Measurements from ENCODE around the gene LRRC27.
A peak's percentile ranks its signal among the peaks of the same experiment; 100 is the strongest.

LRRC27 gene

DNA sequence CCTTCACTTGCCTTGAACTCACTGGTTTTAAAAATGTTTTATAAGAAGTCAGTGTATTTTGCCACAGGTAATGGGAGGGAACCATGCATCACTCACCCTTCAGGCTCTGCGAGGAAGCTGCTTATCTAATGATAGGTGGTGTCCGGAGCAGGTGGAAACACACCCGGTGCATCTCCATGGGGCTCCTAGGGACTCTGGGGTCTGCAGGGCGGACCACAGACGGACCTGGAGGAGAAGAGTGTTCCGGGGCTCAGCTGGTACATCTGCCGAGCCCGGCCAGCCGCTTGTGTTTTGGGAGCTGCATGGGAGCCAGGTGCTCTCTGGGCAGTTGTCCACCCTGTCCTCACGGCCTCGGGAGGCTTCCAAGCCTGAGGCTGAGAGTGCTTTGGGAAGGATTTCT lies 7.3 kb downstream of the LRRC27 start:
- no peak for DNase-seq

DNA sequence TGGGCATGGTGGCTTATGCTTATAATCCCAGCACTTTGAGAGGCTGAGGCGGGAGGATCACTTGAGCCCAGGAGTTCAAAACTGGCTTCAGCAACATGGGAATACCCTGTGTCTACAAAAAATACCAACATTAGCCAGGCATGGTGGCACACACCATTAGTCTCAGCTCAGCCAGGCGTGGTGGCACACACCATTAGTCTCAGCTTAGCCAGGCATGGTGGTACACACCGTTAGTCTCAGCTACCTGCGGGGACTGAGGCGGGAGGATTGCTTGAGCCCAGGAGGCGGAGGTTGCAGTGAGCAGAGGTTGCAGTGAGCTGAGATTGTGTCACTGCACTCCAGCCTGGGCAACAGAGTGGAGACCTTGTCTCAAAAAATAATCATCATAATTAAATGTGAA lies 9.0 kb downstream of the LRRC27 start:
- no peak for DNase-seq

DNA sequence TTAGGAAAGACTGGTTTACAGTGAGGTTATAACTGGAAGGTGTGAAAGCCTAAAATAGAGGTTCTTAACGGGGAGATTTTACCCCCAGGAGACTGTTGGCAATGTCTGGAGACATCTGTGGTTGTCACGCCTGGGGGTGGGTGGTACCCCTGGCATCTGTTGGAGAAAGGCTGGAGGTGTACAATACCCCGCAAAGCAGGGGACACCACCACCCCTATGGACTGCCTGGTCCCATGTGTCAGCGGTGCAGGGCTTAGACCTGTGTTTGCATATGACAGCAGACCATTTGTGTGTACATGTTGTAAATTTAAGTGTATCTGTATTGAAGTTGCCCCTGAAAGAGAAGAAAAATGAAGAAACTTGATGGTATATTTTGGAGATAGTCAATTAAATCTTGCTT lies 9.8 kb downstream of the LRRC27 start:
- DNase-seq = no peak

DNA sequence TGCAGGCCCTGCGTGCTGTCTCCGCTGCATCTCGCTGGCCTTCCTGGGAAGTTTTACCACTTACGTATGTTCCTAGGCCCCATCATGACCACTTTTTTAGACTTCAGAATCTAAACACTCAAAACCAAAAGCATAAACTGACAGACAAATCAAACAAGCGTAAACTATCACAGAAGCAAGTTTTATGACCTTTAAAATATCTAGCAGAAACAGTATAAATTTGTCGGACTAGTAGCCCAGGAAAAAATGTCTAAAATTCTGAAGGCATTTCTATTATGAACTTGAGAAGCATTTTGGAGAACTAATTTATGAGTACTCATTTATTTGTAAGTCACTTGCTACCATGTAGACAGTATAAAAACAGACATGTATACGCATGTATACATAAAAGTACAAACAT lies 10.6 kb downstream of the LRRC27 start:
- no peak for DNase-seq

- DNase-seq = no peak
Measured at GRCh38 chr10:132344386-132344785, 12.4 kb downstream of the LRRC27 start.

DNA sequence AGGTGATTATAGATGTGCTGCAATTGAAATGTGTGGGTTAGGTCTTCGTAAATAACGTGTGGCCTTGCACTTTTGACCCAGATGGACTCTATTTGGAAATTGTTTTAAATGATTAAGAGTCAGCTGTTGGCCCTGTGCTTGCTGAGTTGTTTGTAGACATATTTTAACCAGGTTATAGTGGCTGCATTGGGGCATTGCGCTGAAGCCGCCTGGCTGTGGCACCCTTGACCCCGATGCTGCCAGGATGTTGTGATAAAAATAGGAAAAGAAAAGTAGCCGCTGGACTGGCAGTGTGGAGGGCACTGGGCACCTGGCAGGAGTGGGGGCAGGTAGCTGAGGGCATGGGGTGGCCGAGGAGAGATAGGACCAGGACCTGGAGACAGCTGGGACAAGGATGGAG lies 13.4 kb downstream of the LRRC27 start:
- DNase-seq = no peak

DNA sequence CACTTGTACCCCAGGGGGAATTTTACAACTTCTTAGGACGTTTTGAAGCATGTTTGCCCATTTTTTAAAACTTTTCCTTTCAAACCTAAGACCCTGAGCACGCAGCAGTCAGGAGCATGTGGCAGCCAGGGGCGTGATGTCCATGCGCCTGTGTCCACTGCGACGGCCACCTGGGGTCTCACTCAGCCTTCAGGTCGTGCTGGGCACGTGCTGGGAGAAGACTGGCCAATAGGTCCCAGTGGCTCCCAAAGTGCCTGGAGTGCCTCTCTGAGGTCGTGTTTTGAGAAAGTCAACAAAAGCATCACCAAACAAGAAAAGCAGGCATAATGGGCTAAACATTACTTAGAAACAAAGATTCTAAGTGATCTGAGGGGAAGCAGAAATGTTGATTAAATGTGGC lies 14.8 kb downstream of the LRRC27 start:
- no peak for DNase-seq

DNA sequence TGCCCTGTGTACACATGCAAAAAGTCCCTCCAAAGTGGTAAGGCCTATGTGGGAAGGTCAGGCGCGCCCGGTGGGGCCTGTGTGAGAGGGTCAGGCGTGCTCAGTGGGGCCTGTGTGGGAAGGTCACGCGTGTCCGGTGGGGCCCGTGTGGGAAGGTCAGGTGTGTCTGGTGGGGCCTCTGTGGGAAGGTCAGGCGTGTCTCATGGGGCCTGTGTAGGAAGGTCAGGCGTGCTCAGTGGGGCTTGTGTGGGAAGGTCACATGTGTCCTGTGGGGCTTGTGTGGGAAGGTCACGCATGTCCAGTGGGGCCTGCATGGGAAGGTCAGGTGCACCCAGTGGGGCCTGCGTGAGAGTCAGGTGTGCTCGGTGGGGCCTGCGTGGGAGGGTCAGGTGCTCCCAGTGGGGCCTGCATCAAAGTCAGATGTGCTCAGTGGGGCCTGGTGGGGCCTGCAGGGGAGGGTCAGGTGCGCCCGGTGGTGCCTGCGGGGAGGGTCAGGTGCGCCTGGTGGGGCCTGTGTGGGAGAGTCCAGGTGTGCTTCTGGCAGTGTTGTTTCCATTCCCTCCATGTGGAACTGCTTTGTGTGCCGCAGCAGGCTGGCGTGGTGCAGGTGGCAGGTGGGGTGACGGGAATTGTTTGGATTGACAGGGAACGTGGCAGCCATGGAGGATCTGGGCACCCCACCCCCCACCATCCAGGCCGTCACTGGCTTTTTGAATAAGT lies 15.4 kb downstream of the LRRC27 start:
- DNase-seq = no peak

GRCh38 chr10:132347931-132348267 lies 15.9 kb downstream of the LRRC27 start:
- DNase-seq = no peak

DNA sequence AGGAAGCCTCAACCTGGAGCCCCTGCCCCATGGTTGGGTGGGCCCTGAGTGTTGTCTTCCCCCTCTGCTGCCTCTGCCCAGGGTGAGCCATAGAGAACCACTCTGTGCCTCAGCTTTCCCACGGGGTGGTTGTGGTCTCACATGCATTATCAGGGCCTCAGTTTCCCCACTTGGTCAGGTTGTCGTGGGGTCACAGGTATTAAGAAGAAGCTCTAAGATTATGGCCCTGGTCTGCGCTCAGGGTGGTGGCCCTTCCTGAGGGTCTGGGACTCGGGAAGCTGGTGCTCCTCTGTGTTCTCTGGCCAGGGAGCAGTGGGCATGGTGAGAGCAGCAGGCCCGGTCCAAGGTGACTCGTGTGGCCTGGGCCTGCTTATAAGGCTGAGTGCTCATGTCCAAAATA lies 17.8 kb downstream of the LRRC27 start:
- DNase-seq = no peak

DNA sequence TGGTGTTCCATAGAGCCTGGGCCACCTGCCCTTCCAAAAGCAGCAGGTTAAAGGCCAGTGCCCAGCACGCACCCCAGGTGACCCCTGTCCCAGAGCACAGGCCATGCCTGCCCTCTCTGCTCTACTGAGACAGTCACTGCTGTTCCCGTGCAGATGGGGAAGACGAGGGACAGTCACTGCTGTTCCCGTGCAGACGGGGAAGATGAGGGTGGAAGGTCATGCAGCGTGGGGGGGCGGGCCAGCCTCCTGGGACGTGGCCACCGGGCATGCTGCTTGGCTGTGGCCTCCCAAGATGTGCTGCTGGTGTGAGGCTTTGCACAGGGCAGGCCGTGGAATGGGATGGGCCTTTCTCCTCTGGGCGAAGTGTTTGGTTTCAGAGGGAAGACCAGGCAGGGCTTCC lies 18.4 kb downstream of the LRRC27 start:
- DNase-seq = no peak

DNA sequence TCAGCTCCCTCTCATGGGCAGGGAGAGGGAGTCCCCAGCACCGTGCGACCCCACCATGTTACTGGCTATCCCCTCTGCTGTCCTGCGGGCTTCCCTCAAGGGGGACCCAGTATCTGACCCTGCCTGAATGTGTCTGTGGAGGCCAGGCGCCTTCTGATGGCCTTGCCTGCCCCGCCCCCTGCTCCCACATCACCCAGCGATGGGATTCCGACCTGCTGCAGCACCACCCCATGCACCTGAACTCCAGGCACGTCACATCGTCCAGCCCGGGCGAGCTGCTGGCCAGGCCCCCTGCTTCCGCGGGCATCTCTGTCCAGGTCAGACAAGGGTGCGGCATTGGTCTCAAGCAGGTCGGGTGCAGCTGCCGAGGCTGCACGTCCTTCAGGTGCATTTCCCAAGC lies 19.0 kb downstream of the LRRC27 start:
- DNase-seq = no peak

DNA sequence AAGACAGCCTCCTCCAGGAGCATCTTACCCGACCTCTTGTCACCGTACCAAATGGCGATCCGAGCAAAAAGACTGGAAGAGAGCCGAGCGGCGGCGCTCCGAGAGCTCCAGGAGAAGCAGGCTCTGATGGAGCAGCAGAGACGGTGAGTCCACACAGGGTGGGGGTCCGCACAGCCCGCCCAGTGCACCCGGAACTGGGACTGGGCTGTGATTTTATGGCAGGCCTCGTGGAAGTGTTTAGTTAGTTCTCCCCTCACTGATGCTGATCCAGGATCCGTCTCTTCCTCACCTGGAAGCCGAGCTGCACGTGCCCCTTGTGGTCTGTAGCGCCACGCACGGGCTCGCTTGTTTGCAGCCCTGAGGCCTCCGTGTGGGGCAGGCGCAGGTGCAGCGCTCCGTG lies 19.6 kb downstream of the LRRC27 start:
- DNase-seq = no peak

DNA sequence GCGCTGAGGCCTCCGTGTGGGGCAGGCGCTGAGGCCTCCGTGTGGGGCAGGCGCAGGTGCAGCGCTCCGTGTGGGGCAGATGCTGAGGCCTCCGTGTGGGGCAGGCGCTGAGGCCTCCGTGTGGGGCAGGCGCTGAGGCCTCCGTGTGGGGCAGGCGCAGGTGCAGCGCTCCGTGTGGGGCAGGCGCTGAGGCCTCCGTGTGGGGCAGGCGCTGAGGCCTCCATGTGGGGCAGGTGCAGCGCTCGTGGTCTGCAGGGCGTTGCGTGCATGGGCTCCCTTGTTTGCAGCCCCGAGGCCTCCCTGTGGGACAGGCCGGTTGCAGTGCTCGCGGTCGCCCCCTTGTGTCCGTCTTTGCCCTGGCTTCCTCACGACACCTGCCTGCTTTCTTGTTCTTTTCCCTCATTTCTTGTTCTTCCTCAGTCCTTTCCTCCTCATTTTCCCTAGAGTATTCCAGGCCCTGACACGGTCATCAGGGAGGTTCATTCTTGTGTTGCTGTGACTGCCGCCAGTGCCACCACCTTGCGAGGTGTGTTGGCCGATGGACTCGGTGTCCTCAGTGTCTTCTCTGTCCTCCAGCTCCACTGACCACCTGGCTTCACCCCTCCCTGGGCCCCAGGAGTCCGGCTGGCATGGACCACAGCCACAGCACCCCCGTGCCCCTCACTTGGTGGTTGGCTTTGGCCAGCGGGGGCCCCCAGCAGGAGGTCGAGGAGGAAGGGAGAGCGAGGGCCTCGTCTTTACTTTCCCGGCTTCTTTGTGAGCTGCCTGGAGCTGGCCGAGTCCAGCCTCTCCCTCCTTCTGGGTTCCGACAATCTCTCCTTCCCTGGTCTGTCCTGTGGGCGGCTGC lies 20.7 kb downstream of the LRRC27 start:
- DNase-seq = peak; percentile 91

GRCh38 chr10:132353456-132354355 lies 21.7 kb downstream of the LRRC27 start:
- no peak for DNase-seq

- no peak for DNase-seq
Measured at GRCh38 chr10:132354356-132355094, 22.5 kb downstream of the LRRC27 start.

- no peak for DNase-seq
Measured at GRCh38 chr10:132355297-132355696, 23.3 kb downstream of the LRRC27 start.

DNA sequence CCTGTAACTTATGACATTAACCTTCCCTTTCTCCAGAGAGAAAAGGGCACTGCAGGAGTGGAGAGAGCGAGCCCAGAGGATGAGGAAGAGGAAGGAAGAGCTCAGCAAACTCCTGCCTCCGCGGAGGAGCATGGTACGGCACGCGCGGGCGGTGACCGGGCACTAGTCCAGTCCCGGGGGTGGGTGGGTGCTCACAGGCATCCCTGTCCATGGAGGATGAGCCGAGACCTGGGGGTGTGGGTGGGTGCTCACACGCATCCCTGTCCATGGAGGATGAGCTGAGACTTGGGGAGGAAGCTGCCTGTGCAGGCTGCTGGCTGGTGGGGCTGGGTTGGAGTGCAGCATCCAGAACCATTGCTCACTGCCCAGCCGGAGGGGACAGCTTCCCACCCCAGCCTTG lies 23.8 kb downstream of the LRRC27 start:
- DNase-seq = no peak

- no peak for DNase-seq
Measured at GRCh38 chr10:132356621-132357195, 24.7 kb downstream of the LRRC27 start.

DNA sequence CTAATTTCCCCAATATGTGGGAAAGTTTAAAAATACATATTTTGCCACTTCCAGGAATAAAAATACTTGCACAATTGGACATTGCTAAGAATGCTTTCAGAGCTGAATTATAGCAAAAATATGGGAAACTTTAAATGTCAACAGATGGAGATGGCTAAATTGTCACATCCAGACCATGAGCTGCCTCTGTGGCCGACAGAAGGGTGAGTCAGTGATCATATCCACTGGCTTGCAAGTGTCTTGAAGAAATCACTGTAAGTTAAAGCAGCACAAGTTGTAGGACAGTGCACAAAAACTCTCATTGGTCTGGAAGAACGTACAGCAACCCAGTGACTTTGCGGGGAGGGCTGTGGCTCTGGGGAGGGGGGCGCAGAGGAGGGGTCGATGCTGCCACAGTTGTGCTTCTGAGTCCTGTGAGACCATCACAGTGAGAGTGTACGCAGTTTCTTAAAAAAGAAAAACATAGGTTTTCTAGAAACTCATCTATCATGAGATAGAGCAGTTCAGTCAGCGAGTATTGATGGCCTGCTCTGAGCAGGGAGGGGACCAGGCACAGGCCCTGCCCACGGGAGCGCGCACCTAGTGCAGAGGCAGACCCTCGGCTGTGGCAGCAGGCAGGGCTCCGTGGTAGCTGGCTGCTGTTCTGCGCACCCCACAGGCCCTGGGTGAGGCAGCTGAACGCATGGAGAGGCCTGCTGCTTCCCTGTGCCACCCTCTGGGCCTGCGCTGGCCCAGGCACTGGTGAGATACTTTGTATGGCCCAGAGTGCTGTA lies 25.5 kb downstream of the LRRC27 start:
- no peak for DNase-seq

DNA sequence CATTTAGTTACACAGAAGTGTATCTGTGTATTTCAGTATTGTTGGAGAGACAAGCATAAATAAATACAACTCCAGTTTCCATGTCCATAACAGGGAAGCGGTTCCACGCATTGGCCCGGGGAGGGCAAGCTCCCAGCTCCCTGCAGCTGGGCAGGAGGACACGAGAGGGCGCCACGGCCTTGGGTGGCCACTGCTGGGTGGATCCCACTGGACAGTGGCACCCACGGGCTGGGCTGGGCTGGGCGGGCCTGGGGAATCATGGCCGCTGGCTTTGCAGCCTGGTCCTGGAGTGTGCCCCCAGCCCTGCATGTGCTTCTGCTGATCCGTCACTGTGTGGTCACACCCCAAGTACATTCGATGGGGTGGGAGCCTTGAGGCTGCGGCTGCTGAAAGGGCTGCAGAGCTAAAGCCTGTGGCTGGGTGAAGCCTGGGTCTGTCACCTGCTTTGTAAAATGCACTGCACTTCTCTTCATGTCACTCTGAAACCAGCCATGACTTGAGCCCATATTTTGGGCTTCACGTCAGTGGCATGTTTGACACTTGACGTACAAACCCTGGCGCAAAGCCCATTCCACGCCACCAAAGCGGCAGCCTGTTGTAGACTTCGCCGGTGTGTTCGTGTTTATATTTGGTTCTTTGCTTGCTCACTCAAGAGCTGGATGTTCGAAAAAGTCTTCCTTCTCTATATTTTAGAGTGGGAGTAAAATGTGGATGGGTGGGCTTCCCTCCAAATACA lies 27.5 kb downstream of the LRRC27 start:
- DNase-seq = no peak

Data from 8988T (cell line).